Uterus (tissue), 2 donors: ENCODE data around the gene ARHGEF25.

Experiments used
- CTCF ChIP-seq, 4 experiments: fragments of 200-600 bp in 2 of 4; fragments of 450-650 bp in 2 of 4; sonication (generic) in 2 of 4; IDR thresholded peaks; one replicate each; pipeline ENCODE4 v1.5.1; 2016 to 2019; ENCODE audit warnings: antibody characterized with exemption in 4 of 4, mild to moderate bottlenecking in 2 of 4, moderate library complexity in 1 of 4
- POLR2A ChIP-seq, 2 donors: fragments of 450-650 bp; IDR thresholded peaks; one replicate each; pipeline ENCODE4 v1.6.1; 2016; ENCODE audit warnings: antibody characterized with exemption in 2 of 2, mild to moderate bottlenecking in 1 of 2, moderate library complexity in 1 of 2

GRCh38 chr12:57609101-57609780 lies 2.0 kb upstream of the ARHGEF25 start:
- TF ChIP-seq CTCF (IDR thresholded peaks at IDR 0.05) (no peak), POLR2A (IDR thresholded peaks at IDR 0.05) (no peak)
